AG04450 (cell line): ENCODE results near the gene PIP5KL1. TPM values are rescaled to one million over a fixed set of nuclear protein-coding genes. Genes with fewer than 3 reads are reported as not detected.
A peak's percentile ranks its signal among the peaks of the same experiment; 100 is the strongest.

Source experiments
- CTCF ChIA-PET: fragments of 300-600, 350-600 bp; formaldehyde crosslinking; extraction: SDS; loops from one replicate; lab custom pipeline; 2022; ENCODE audit warnings: antibody characterized with exemption, inconsistent platforms; lab: Charles Lee
- POLR2A ChIA-PET: fragments of 350-600 bp; formaldehyde crosslinking; extraction: SDS; loops from one replicate; lab custom pipeline; 2021; ENCODE audit warnings: antibody characterized with exemption, inconsistent platforms; lab: Yijun Ruan, JAX
- DNase-seq: peaks from one replicate; pipeline ENCODE4 v3.0.0-alpha.2; 2011; ENCODE audit warnings: low read depth, low spot score
- H3K27ac ChIP-seq: one replicate; pipeline ENCODE4 v1.5.1; 2012; ENCODE audit warnings: low read depth, low read length, control low read depth
- H3K27me3 ChIP-seq: one replicate; pipeline ENCODE4 v1.6.0; 2012; ENCODE audit warnings: low read length; ENCODE audit not compliant: control insufficient read depth, insufficient read depth
- H3K4me3 ChIP-seq: 2 replicates; pipeline ENCODE4 v1.5.1; 2011; ENCODE audit warnings: mild to moderate bottlenecking, low read depth, low read length, control low read depth
- H3K9me3 ChIP-seq: 2 replicates; pipeline ENCODE4 v1.5.1; 2012; ENCODE audit warnings: low read length; ENCODE audit not compliant: control insufficient read depth, insufficient read depth
- polyA plus RNA-seq: library from polyadenylated mRNA; depleted of rRNA; stranded (reverse); fragments of >200 nt; gene quantifications from 2 replicates; pipeline ENCODE4 v1.2.3, GENCODE V29; 2011
- TF ChIP-seq, protein P1 (sequence below): IDR thresholded peaks from 2 replicates; pipeline ENCODE4 v1.5.1; 2011; ENCODE audit warnings: low read depth, low read length, control low read depth, inconsistent platforms

Gene PIP5KL1
- polyA plus RNA-seq, 1 experiment: 1.2 TPM

DNA sequence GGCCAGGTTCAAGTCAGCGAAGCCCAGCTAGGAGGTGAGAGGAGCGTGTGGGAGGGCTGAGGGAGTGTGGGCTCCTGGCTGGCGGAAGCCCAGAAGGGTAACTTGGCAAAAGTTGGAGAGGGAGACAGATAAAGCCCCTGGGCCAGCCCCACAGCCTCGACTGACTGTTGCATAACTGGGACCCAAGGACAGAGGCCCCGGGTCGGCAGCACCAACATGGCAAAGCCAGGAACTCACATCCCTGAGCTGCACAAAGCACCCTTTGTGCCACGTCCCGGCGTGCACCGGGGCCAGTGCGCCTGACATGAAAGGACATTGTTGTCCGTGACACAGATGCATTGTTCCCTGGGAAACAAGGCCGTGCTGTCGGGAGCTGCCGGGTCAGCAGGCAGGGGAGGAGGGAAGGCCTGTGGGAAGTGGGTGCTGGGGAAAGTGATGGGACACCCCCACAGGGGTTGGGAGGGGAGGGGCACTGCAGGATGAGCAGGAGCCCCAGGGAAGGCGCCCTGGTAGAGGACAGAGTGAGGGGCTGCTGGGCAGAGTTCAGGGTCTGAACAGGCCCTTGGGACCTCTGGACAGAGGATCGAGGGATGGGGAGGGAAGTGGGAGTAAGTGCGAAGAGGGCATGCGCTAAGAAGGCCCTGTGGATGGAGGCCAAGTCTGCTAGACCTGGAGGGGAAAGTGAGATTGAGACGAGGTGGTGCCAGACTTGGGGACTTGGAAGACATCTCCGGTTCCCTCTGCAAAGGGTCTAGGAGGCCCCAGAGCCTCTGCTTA lies 20.1 kb upstream of the PIP5KL1 start:
- TF ChIP-seq, protein P1, sequence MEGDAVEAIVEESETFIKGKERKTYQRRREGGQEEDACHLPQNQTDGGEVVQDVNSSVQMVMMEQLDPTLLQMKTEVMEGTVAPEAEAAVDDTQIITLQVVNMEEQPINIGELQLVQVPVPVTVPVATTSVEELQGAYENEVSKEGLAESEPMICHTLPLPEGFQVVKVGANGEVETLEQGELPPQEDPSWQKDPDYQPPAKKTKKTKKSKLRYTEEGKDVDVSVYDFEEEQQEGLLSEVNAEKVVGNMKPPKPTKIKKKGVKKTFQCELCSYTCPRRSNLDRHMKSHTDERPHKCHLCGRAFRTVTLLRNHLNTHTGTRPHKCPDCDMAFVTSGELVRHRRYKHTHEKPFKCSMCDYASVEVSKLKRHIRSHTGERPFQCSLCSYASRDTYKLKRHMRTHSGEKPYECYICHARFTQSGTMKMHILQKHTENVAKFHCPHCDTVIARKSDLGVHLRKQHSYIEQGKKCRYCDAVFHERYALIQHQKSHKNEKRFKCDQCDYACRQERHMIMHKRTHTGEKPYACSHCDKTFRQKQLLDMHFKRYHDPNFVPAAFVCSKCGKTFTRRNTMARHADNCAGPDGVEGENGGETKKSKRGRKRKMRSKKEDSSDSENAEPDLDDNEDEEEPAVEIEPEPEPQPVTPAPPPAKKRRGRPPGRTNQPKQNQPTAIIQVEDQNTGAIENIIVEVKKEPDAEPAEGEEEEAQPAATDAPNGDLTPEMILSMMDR: no peak
- ChIA-PET POLR2A (no interaction called here), CTCF (interaction anchor here (0.5 to 1.4 kb wide), 3 partner anchors 8 to 167 kb away, joined by 5 to 7 read pairs (median 6); no protein-coding TSS in a partner anchor)
- H3K27me3 ChIP-seq: no peaks in the 10 kb centered on the region
- DNase-seq: no peak
- no peaks in the 10 kb centered on the region; the same call in 1 of the 2 replicates for H3K9me3 ChIP-seq
- H3K4me3 ChIP-seq: no peak overlapping the region
- H3K27ac ChIP-seq: peak overlapping the region; percentile 11

DNA sequence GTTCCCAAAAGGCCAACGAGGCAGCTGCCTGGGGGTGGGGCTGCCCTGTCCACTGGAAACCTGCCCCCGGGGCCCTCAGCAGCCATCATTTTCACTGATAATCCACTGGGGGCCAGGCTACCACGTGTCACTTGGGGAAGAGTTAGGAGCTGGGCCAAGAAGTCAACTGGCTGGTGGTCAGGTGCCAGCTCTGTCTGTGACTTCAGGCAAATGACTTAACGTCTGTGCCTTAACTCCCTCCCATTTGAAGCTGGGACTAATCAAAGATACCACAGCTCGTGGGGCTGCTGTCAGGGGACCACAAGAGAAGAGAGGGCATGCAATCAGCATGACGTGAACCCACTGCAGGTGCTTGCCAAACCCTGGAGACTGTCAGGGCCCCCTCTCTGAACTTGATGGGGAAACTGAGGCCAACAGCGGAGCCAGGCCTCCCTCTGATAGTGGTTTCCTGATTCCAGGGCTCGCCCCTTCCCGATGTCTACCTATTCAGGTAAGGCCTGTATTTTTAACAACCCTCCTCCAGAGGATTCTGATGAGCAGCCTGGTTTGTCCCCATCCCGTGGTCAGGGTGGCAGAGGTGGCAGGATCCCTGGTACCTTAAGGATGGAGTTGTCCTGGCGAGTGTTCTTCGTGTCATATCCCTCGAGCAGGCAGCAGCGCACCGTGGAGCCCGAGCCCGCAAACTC lies 19.4 kb upstream of the PIP5KL1 start:
- TF ChIP-seq, protein P1: no peak
- no peaks in the 10 kb centered on the region; the same call in 1 of the 2 replicates for H3K9me3 ChIP-seq
- no peak overlapping the region for H3K4me3 ChIP-seq
- H3K27me3 ChIP-seq: no peaks in the 10 kb centered on the region
- ChIA-PET CTCF (interaction anchor here (1.3 kb wide), 1 partner anchor 168 kb away, joined by 5 read pairs; no protein-coding TSS in a partner anchor), POLR2A (interaction anchor here (0.5 kb wide), 1 partner anchor 96 kb away, joined by 5 read pairs; no protein-coding TSS in a partner anchor)
- H3K27ac ChIP-seq: no peak overlapping the region
- DNase-seq: no peak

DNA sequence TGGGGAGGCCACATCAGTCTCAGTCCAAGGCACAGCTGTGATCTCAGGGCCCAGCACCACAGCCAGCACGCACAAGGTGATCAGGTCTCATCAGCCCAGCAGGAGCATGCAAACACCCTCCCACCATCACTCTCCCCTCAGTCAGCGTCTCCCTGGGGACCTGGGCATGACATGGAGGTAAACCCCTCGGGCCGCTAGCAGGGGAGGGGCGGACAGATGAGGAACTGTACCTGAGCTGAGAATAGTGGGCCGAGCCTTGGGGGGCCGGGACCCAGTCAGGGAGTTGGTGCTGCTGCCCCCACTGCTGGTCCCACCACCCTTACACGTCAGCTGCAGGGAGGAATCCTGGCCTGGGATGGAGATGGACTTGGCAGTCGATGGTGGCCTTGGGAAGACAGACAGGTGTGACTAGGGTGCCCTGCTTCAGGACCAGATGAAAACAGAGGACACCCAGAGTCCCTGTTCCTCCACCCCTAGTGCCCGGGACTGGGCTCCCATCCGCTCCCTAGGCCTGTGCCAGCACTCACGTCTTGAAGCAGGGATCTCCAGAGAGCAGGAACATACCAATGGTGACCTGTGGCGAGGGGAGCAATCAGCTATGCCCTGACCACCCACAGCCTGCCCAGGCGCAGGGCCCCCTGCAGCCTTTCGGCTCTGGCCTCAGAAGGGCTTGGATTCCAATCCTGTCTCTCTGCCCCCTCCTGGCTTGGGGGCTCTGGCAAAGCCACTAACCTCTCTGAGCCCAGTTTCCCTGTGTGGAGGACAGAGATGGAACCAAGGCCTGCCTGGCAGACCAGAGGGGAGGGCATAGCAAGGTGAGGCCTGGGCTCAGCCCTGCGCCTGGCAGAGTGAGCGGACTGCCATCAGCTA lies 17.5 kb upstream of the PIP5KL1 start:
- POLR2A ChIA-PET: no interaction called here
- H3K9me3 ChIP-seq: no peaks in the 10 kb centered on the region
- TF ChIP-seq, protein P1: no peak
- CTCF ChIA-PET: interaction anchor here (0.6 to 2.8 kb wide), 3 partner anchors 78 to 287 kb away, joined by 4 to 14 read pairs (median 5); no protein-coding TSS in a partner anchor
- H3K27me3 ChIP-seq: no peaks in the 10 kb centered on the region
- no peak overlapping the region for H3K4me3 ChIP-seq
- DNase-seq: no peak
- H3K27ac ChIP-seq: no peak overlapping the region

DNA sequence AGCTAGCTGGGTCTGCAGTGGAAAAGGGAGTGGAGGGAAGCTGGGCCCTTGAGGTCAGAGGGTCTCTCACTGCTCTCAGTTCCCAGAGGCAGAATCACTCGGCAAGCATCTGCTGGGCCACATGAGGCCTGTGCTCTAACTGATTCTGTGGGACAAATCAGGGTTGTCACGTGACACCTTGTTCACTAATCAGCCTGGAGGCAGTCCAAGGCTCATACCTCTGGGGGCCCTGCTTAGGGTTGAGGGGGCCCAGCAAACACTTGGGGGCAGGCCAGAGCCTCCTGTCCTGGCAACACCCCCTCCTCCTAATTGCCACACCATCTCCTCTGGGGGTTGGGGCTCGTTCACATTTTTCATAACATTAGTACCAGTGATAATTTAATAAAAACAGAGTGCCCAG lies 16.2 kb upstream of the PIP5KL1 start:
- ChIA-PET POLR2A (no interaction called here), CTCF (interaction anchor here (1.3 to 2.8 kb wide), 2 partner anchors 16 to 171 kb away, joined by 5 to 14 read pairs; no protein-coding TSS in a partner anchor)
- Histone ChIP-seq H3K4me3 (no peak overlapping the region), H3K27me3 (no peaks in the 10 kb centered on the region), H3K27ac (peak overlapping the region; percentile 31), H3K9me3 (no peaks in the 10 kb centered on the region)
- TF ChIP-seq, protein P1: no peak
- DNase-seq: no peak
